ENCODE results near the gene TACC2.

TACC2 gene

DNA sequence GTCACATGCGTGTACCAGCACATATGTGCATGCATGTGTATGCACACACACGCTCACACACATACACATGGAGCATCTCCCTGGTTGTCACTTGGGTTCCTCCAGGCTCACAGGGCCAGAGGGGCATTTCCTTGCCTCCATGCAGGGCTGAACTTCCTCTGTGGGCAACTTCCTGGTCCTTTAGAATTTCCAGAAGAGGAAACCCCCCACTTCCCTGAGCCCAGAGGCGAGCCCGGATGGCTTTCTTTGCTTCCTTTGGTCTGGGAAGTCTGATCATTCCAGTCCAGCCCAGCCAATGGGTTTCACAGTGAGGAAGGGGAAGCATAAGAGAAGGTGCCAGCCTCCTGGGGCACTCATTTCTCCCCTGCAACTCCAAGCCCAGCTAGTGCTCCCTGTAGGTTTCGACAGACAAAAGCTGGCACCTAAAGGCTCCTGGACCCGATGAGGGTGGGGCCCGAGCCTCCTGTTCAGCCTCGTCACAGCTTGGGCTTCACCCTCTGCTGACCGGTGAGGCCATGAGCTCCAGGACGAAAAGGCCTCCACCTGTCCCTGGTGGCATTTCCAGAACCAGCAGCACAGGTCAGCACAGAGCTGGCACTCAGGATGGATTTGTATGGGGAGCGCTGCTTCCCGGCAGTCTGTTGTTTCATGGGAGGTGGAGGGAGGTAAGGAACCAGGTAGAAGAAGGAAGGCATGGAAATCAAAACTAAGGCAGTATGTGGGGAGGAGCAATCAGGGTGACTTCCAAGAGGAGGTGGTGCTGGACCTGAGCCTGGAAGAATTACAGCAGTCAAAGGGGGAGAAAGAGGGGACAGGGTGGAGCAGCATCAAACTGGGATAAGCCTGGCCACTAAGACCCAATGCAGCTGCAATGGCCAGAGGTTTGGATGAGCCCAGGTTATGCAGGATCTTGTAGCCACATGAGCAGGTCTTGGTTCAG, 305.8 kb downstream of the TACC2 start:
- no peak for DNase-seq (ENCODE audit: low spot score)

DNA sequence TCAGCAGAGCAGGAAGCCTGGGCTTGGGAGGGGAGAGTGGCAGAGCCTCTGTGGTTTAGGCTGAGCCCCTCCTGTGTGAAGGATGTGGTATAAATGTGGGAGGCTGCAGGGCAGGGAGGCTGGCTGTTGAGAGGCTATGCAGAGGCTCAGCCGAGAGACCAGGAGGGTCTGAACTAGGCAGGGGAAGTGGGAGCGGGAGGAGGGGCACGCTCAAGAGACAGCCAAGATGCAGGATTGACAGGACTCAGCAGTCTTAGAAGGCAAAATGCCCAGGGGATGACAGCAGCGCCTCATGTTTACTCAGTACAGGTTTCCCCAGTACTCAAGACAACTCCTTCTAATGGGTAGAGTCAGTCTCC, 306.5 kb downstream of the TACC2 start:
- no peak for DNase-seq (ENCODE audit: low spot score)

DNA sequence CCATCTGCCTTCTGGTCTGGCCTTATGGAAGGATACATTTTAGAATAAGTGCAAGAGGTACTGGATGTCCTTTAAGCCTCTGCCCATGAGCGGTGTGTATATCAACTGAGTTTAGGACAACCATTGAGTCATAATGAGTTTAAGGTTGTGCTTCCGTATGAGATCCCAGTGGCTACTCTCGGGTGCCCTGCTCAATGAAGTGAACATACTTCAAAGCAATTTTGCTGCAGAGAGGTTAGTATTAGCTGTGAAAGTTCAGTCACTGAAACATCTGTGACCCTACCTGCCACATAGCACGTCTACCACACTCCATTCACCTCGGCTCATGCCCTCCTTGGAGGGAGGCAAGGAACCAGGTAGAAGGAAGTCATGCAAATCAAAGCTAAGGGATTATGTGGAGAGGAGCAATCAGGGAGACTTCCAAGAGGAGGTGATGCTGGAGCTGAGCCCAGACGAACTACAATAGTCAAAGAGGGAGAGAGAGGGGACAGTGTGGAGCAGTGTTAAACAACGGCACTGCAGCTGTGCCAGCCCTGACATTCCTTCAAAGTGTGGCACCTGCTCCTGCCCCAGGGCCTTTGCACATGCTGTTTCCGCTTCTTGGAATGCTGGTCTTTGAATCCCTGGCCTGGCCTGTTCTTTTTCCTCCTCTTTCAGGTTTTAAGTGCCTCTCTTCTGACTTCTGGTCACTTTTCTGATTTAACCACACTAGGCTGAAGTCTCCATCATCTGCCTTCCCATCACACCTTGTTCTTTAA, 307.6 kb downstream of the TACC2 start:
- DNase-seq (ENCODE audit: low spot score): no peak

DNA sequence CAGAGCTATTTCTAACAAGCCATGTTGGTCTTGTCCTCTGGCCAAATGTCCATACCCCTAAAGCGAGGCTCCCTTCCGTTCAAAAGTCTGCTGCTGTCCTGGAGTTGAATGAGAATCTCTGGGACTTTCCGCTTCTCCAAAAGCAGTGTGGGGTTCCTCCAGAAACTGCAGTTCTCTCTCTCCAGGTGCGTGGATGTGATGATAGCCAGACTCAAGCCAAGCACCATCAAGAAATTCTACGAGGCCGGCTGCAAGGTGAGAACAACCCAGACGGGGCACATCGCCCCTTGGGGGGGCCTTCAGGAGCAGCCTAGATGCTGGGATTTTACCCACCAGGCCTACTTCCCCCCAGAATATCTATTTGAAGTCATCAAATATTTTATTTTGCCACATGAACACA, 308.6 kb downstream of the TACC2 start:
- DNase-seq (ENCODE audit: low spot score): no peak

DNA sequence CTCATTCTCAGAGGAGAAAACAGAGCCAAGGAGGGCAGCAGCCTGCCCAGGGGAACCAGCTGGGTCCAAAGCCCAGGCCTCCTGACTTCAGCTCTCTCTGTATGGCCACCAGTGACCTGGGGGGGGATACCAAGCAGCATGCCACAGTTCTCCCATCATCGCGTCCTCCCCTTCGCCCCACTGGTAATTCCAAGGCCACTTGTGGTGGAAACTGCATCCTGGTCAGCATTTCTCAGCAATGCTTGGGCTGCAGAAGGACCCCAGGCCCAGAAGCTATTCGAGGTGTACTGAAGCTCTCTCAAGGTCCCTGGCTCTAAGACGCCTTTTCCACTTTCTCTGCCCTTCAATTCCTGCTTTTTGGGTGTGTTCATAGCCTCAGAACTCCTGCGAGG, 309.2 kb downstream of the TACC2 start:
- DNase-seq (ENCODE audit: low spot score): no peak

DNA sequence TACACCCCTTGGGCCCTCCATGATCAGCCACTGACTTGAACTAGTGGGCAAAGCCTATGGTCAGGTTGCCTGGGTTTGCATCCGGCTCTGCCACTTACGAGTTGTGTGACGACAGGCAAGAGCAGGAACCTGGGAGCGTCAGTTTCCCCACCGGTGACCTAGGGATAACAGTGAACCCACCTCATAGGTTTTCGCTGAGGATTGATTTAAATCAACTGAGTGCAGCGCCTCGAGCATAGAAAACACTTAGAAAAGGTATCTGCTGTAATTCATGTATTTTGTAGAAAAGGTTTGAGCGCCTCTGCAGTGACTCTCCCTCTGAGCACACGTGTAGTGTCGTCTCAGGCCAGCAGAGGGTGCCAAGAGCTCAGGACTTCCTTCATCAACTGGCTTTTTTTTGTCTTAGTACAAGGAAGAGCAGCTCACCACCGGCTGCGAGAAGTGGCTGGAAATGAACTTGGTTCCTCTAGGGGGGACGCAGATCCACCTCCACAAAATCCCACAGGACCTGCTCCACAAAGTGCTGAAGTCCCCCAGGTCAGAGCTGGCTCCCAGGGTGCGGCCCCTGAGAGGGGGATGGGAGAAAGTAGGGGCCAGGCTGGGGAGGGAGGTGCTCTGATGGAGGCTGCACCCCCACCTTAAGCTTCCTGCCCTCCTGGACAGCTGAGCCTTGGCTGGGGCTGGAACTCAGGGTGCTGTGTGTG, 309.8 kb downstream of the TACC2 start:
- peak; percentile 90 for DNase-seq (ENCODE audit: low spot score)

DNA sequence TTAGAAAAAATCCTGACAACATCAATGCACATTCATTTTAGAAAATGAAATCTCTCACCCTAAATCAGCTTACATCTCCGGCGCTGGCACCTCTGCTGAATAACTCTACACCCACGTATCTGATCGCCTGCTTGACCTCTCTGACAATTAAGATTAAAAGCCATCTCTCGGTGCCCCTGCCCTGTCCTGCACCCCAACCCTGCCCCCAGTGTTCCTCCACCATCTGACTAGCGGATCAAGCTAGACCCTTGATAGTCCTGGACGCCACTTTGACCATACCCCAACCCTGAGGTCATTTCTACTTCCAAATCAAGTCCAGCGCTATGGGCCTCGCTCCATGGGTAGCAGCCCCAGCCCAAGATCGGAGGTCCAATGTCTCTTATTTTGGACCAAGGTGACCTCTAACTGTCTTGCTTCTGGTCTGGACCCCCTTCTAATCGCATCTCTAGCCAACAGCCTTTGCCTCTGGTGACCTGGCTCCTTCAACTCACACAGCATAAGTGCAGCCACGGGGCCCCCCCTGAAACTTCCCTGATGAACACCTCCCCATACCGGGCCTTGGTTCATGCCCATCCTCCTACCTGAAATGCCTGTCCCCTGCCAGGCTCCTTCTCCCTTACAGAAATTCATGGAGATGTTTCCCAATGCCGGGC, 310.6 kb downstream of the TACC2 start:
- no peak for DNase-seq (ENCODE audit: low spot score)

DNA sequence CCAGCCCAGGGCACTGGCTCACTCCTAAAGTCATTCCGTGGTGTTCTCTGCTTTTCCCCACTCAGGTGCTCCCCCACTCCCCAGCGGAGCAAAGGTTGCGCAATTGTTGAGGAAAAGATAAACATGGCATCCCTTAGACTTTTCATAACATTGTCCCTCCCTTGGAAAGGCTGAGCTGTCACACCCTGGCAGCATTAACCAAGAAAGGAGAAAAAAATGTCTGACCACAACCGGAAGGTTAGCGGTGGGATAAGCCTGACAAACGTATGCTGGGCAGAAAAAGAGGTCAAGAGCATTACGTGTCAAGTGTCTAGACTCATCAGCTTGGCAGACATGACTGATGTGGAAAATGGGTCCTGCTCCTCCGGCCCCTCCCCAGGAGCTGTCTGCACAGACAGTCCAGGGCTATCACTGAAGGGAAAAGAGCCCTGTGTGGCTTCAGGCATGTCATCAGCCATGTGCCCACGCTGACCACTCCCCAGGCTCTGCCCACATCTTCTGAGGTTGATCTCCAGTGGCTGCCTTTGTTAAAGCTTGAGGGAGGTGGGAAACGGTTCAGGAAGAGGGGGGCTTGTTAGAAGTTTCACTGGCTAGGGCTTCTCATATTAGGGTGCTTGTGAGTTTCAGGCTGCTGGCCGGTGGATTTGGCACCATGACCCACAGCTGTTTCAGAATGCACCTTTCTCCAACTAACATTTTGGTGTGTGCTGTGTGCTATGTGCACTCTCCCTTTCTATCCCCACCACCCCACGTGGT, 312.3 kb downstream of the TACC2 start:
- peak; percentile 79 for DNase-seq (ENCODE audit: low spot score)

DNA sequence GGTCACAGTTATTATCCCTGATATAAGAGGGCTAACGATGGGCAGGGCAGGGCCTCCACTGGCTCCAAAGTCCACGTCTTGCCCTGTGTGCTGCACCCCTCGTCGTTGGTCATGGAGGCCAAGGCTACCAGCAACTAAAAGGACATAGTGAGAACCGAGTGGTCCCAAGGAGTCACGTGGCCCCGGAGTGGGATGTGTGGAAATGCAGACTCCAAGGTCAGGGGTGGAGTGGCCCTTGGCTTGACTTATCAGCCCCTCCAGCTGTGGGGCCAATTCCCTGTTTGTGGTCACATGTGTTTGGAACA, 312.8 kb downstream of the TACC2 start:
- DNase-seq (ENCODE audit: low spot score): no peak

DNA sequence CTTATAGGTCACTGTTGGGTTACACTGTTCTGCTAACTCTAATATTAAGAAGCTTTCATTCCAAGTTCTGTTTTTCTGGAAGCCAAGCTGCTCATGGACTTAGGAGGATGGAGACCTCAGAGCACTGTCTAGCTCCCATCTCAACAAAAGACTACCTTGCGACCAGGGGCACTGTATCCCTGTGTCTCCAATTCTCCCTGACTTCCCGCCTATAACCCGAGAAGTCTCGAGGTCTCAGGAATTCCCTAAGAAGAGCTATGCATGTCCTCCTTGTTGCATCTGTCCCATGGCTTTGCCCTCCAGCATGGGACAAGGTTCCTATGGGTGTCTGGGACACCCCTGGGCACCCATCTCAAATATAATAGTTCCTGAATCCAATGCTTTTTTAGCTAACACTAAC, 313.4 kb downstream of the TACC2 start:
- no peak for DNase-seq (ENCODE audit: low spot score)

DNA sequence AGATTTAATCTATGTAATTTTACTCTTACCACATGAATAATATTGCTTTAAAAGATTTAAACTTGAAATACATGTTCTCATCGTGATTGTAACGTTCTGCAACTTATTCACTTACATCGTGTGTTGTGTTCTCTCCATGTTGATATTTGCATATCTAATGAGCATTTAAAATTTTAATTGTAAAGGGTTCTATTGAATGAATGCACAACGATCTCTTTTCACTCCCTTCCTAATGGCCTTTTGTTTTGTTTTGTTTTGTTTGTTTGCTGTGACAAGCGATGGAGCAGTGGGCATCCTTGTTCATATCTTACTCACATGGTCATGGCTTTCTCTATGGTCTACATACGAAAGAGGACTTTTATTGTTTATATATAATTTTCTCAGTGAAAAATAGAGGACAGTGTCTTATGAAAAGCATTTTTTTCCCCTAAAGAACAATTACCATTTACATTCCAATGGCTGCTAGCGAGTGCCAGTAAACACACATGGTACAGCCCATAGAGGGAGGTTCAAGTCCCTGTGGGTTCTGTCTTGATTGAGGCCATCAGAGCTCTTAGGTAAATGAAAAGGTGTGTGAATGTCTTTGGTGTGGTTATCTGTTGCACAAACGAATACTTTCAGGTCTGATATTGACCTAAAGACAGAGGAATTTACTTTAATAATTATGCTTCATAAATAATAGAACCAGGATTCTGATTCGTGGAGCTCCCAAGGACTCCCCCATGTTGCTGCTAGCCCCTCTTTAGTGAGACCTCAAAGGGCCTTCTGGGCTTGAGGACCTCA, 314.5 kb downstream of the TACC2 start:
- DNase-seq (ENCODE audit: low spot score): no peak

Measured in GM03348 (cell line).